H1 (cell line): ENCODE results near the gene FAM240A. TPM values are rescaled to one million over a fixed set of nuclear protein-coding genes. Genes with fewer than 3 reads are reported as not detected.

ENCODE experiments used
- TBP ChIP-seq: IDR thresholded peaks from 2 replicates; pipeline ENCODE4 v1.6.1; 2011; ENCODE audit warnings: low read depth, low read length, improper control_type of control experiment
- polyA plus RNA-seq, 7 experiments: library from polyadenylated mRNA; depleted of rRNA in 3 of 7; stranded (reverse) in 5 of 7; unstranded in 2 of 7; fragments of >200 nt in 5 of 7; fragments of 200-250 nt in 2 of 7; gene quantifications; 1 replicate in 5 of 7; 2 replicates in 1 of 7; 4 replicates in 1 of 7; pipeline versions ENCODE4 v1.2.1 to v1.2.3, GENCODE V29; 2011 to 2013; ENCODE audit warnings: missing spikeins in 2 of 7, mixed read lengths in 2 of 7
- total RNA-seq: library from RNA; stranded (reverse); fragmentation: NEBNext Ultra II Directional; extraction: Animal tissue kit (Norgen Biotek cat#: 25700); gene quantifications from 2 replicates; pipeline ENCODE4 v1.2.1, GENCODE V29; 2021
- TF ChIP-seq, protein P1 (sequence below): fragments of 300-600 bp; sonication (generic); IDR thresholded peaks from 2 replicates; pipeline ENCODE4 v1.7.1; 2012; ENCODE audit warnings: low read length, moderate library complexity, mild to moderate bottlenecking, inconsistent platforms; ENCODE audit not compliant: insufficient replicate concordance
- TF ChIP-seq, protein P2 (sequence below), 3 experiments: IDR thresholded peaks; 1 replicate in 2 of 3; 2 replicates in 1 of 3; pipeline versions ENCODE4 v1.5.1 to v1.6.1; 2011; ENCODE audit warnings: low read length in 3 of 3, mild to moderate bottlenecking in 3 of 3, inconsistent platforms in 2 of 3, low read depth in 1 of 3, moderate library complexity in 1 of 3; ENCODE audit not compliant: insufficient read depth in 1 of 3; ENCODE audit errors: control extremely low read depth in 1 of 3
- TF ChIP-seq, protein P3 (sequence below): IDR thresholded peaks from 2 replicates; pipeline ENCODE4 v1.6.1; 2012; ENCODE audit warnings: low read length, inconsistent platforms

The FAM240A gene
- total and polyA plus RNA-seq, 2 of the 8 experiments (the other 6 are each of a cell fraction or from before 2014, with no cell fraction given) = 0.08 TPM; not detected in 1

DNA sequence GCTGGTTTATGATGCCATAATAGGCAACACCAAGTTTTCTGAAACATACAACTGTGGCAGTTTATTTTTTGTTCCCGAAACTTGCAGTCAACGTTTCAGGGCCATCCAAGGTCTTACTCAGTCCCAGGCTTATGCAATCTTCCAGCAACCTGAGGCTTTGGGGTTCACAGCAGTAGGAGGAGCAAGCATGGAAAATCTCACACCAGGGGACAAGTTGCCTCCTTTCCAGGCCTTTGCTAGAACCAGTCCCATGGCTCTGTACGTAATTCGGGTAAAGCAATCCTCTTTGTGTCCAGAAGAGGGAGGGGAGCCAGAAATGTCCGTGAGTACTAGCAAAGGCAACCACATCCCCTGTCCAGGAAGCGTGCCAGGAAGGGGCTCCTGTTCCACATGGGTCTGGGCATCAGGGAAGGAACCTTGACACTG, 4.7 kb upstream of the FAM240A start (continued):
- TF ChIP-seq, protein P1, sequence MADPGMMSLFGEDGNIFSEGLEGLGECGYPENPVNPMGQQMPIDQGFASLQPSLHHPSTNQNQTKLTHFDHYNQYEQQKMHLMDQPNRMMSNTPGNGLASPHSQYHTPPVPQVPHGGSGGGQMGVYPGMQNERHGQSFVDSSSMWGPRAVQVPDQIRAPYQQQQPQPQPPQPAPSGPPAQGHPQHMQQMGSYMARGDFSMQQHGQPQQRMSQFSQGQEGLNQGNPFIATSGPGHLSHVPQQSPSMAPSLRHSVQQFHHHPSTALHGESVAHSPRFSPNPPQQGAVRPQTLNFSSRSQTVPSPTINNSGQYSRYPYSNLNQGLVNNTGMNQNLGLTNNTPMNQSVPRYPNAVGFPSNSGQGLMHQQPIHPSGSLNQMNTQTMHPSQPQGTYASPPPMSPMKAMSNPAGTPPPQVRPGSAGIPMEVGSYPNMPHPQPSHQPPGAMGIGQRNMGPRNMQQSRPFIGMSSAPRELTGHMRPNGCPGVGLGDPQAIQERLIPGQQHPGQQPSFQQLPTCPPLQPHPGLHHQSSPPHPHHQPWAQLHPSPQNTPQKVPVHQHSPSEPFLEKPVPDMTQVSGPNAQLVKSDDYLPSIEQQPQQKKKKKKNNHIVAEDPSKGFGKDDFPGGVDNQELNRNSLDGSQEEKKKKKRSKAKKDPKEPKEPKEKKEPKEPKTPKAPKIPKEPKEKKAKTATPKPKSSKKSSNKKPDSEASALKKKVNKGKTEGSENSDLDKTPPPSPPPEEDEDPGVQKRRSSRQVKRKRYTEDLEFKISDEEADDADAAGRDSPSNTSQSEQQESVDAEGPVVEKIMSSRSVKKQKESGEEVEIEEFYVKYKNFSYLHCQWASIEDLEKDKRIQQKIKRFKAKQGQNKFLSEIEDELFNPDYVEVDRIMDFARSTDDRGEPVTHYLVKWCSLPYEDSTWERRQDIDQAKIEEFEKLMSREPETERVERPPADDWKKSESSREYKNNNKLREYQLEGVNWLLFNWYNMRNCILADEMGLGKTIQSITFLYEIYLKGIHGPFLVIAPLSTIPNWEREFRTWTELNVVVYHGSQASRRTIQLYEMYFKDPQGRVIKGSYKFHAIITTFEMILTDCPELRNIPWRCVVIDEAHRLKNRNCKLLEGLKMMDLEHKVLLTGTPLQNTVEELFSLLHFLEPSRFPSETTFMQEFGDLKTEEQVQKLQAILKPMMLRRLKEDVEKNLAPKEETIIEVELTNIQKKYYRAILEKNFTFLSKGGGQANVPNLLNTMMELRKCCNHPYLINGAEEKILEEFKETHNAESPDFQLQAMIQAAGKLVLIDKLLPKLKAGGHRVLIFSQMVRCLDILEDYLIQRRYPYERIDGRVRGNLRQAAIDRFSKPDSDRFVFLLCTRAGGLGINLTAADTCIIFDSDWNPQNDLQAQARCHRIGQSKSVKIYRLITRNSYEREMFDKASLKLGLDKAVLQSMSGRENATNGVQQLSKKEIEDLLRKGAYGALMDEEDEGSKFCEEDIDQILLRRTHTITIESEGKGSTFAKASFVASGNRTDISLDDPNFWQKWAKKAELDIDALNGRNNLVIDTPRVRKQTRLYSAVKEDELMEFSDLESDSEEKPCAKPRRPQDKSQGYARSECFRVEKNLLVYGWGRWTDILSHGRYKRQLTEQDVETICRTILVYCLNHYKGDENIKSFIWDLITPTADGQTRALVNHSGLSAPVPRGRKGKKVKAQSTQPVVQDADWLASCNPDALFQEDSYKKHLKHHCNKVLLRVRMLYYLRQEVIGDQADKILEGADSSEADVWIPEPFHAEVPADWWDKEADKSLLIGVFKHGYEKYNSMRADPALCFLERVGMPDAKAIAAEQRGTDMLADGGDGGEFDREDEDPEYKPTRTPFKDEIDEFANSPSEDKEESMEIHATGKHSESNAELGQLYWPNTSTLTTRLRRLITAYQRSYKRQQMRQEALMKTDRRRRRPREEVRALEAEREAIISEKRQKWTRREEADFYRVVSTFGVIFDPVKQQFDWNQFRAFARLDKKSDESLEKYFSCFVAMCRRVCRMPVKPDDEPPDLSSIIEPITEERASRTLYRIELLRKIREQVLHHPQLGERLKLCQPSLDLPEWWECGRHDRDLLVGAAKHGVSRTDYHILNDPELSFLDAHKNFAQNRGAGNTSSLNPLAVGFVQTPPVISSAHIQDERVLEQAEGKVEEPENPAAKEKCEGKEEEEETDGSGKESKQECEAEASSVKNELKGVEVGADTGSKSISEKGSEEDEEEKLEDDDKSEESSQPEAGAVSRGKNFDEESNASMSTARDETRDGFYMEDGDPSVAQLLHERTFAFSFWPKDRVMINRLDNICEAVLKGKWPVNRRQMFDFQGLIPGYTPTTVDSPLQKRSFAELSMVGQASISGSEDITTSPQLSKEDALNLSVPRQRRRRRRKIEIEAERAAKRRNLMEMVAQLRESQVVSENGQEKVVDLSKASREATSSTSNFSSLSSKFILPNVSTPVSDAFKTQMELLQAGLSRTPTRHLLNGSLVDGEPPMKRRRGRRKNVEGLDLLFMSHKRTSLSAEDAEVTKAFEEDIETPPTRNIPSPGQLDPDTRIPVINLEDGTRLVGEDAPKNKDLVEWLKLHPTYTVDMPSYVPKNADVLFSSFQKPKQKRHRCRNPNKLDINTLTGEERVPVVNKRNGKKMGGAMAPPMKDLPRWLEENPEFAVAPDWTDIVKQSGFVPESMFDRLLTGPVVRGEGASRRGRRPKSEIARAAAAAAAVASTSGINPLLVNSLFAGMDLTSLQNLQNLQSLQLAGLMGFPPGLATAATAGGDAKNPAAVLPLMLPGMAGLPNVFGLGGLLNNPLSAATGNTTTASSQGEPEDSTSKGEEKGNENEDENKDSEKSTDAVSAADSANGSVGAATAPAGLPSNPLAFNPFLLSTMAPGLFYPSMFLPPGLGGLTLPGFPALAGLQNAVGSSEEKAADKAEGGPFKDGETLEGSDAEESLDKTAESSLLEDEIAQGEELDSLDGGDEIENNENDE = no peak
- TF ChIP-seq, protein P2, sequence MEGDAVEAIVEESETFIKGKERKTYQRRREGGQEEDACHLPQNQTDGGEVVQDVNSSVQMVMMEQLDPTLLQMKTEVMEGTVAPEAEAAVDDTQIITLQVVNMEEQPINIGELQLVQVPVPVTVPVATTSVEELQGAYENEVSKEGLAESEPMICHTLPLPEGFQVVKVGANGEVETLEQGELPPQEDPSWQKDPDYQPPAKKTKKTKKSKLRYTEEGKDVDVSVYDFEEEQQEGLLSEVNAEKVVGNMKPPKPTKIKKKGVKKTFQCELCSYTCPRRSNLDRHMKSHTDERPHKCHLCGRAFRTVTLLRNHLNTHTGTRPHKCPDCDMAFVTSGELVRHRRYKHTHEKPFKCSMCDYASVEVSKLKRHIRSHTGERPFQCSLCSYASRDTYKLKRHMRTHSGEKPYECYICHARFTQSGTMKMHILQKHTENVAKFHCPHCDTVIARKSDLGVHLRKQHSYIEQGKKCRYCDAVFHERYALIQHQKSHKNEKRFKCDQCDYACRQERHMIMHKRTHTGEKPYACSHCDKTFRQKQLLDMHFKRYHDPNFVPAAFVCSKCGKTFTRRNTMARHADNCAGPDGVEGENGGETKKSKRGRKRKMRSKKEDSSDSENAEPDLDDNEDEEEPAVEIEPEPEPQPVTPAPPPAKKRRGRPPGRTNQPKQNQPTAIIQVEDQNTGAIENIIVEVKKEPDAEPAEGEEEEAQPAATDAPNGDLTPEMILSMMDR (IDR thresholded peaks at IDR 0.05; ENCODE audit: control extremely low read depth in 1 of 3, insufficient read depth in 1 of 3, low read depth in 1 of 3, low read length in 3 of 3) = peak; percentile 31 to 72 (median 68)
- no peak for TF ChIP-seq TBP
- TF ChIP-seq, protein P3, sequence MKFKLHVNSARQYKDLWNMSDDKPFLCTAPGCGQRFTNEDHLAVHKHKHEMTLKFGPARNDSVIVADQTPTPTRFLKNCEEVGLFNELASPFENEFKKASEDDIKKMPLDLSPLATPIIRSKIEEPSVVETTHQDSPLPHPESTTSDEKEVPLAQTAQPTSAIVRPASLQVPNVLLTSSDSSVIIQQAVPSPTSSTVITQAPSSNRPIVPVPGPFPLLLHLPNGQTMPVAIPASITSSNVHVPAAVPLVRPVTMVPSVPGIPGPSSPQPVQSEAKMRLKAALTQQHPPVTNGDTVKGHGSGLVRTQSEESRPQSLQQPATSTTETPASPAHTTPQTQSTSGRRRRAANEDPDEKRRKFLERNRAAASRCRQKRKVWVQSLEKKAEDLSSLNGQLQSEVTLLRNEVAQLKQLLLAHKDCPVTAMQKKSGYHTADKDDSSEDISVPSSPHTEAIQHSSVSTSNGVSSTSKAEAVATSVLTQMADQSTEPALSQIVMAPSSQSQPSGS = 0 out of 2 replicates have a peak, but pooled peaks have one; percentile 45
- TF ChIP-seq, all 59 proteins: peak for 6
